SK-N-SH (cell line): Measurements from ENCODE around the gene GGT7. TPM values are rescaled to one million over a fixed set of nuclear protein-coding genes. Genes with fewer than 3 reads are reported as not detected.

Source experiments
- CTCF ChIA-PET: fragments of 300-600, 350-600 bp; formaldehyde crosslinking; extraction: SDS; loops from one replicate; lab custom pipeline; 2021; lab: Yijun Ruan, JAX
- POLR2A ChIA-PET: fragments of 350-600 bp; sonication (Branson Sonifier 250); formaldehyde crosslinking; extraction: SDS; loops from one replicate; lab custom pipeline; 2020; ENCODE audit warnings: antibody characterized with exemption, inconsistent platforms; lab: Yijun Ruan, JAX
- DNase-seq: peaks from one replicate; pipeline ENCODE4 v3.0.0; 2012
- H2AFZ ChIP-seq: fragments of 200-600 bp; sonication (generic); 2 replicates; pipeline ENCODE4 v1.8.1; 2016; ENCODE audit warnings: antibody characterized with exemption, mild to moderate bottlenecking, low read depth
- H3F3A ChIP-seq: fragments of 200-600 bp; sonication (generic); replicated peaks from 2 replicates; pipeline ENCODE3; 2016; ENCODE audit warnings: antibody characterized with exemption, mild to moderate bottlenecking; ENCODE audit not compliant: insufficient read depth
- H3K27ac ChIP-seq, 2 experiments: fragments of 200-500 bp in 1 of 2; fragments of 200-600 bp in 1 of 2; sonication (Bioruptor generic) in 1 of 2; sonication (generic), shearing (Covaris generic) in 1 of 2; 2 replicates each; pipeline versions ENCODE4 v1.5.1 to v1.6.1; 2014 to 2016; ENCODE audit warnings: low read depth in 2 of 2, inconsistent platforms in 1 of 2, low read length in 1 of 2, mild to moderate bottlenecking in 1 of 2, mixed read lengths in 1 of 2
- H3K27me3 ChIP-seq: fragments of 200-600 bp; sonication (generic), shearing (Covaris generic); 2 replicates; pipeline ENCODE4 v1.6.1; 2016; ENCODE audit warnings: mixed run types; ENCODE audit not compliant: insufficient read depth
- H3K36me3 ChIP-seq, 2 experiments: fragments of 200-500 bp in 1 of 2; fragments of 200-600 bp in 1 of 2; sonication (Bioruptor generic) in 1 of 2; sonication (generic) in 1 of 2; replicated peaks in 1 of 2; 2 replicates each; pipeline versions ENCODE3 to v1.5.1; 2014 to 2016; ENCODE audit warnings: low read length in 1 of 2, mild to moderate bottlenecking in 1 of 2; ENCODE audit not compliant: insufficient read depth in 2 of 2, control insufficient read depth in 1 of 2
- H3K4me1 ChIP-seq, 2 experiments: fragments of 200-500 bp in 1 of 2; fragments of 200-600 bp in 1 of 2; sonication (Bioruptor generic) in 1 of 2; sonication (generic), shearing (Covaris generic) in 1 of 2; 2 replicates each; pipeline versions ENCODE4 v1.5.1 to v1.6.1; 2014 to 2016; ENCODE audit warnings: low read depth in 1 of 2, low read length in 1 of 2, mixed run types in 1 of 2; ENCODE audit not compliant: insufficient read depth in 2 of 2, control insufficient read depth in 1 of 2
- H3K4me2 ChIP-seq: fragments of 200-600 bp; sonication (generic), shearing (Covaris generic); 2 replicates; pipeline ENCODE4 v1.6.1; 2017; ENCODE audit warnings: mixed run types
- H3K4me3 ChIP-seq, 2 experiments: fragments of 200-500 bp in 1 of 2; fragments of 200-600 bp in 1 of 2; sonication (Bioruptor generic) in 1 of 2; sonication (generic), shearing (Covaris generic) in 1 of 2; 2 replicates each; pipeline versions ENCODE4 v1.5.1 to v1.8.1; 2014 to 2016; ENCODE audit warnings: low read depth in 2 of 2, inconsistent platforms in 1 of 2, low read length in 1 of 2, mild to moderate bottlenecking in 1 of 2, mixed read lengths in 1 of 2, moderate library complexity in 1 of 2
- H3K79me2 ChIP-seq: fragments of 200-600 bp; sonication (generic); 2 replicates; pipeline ENCODE4 v1.8.1; 2017; ENCODE audit warnings: mild to moderate bottlenecking; ENCODE audit not compliant: insufficient read depth
- H3K9ac ChIP-seq: fragments of 200-600 bp; sonication (generic); 2 replicates; pipeline ENCODE4 v1.6.1; 2017; ENCODE audit warnings: mixed run types
- H3K9me2 ChIP-seq: fragments of 200-600 bp; sonication (generic); 2 replicates; pipeline ENCODE4 v1.6.1; 2017; ENCODE audit warnings: mixed run types
- H3K9me3 ChIP-seq: fragments of 200-600 bp; sonication (generic); 2 replicates; pipeline ENCODE4 v1.6.1; 2017; ENCODE audit warnings: mixed run types, mild to moderate bottlenecking, moderate library complexity
- H4K20me1 ChIP-seq: fragments of 200-600 bp; sonication (generic); 2 replicates; pipeline ENCODE4 v1.6.1; 2017; ENCODE audit warnings: mild to moderate bottlenecking, mixed run types; ENCODE audit not compliant: insufficient read depth
- ELF1 ChIP-seq: IDR thresholded peaks from 2 replicates; pipeline ENCODE4 v1.4.0; 2012
- FOXJ3 ChIP-seq: sonication (generic); formaldehyde crosslinking; IDR thresholded peaks from 2 replicates; pipeline ENCODE4 v1.5.1; 2020; ENCODE audit warnings: mild to moderate bottlenecking, missing genetic modification reagents
- GABPA ChIP-seq: IDR thresholded peaks from 2 replicates; pipeline ENCODE4 v1.4.0; 2012; ENCODE audit warnings: low read depth, mild to moderate bottlenecking
- GATA2 ChIP-seq: sonication (generic); formaldehyde crosslinking; IDR thresholded peaks from 2 replicates; pipeline ENCODE4 v1.5.0; 2020; ENCODE audit warnings: mild to moderate bottlenecking, missing genetic modification reagents
- IRF3 ChIP-seq: fragments of 150-350 bp; IDR thresholded peaks from 2 replicates; pipeline ENCODE4 v1.6.1; 2016; ENCODE audit warnings: mild to moderate bottlenecking, low read depth, low read length
- JUND ChIP-seq: IDR thresholded peaks from 2 replicates; pipeline ENCODE4 v1.4.0; 2012
- NFIC ChIP-seq: IDR thresholded peaks from 2 replicates; pipeline ENCODE4 v1.4.0; 2012; ENCODE audit warnings: borderline replicate concordance
- NRF1 ChIP-seq: IDR thresholded peaks from 2 replicates; pipeline ENCODE4 v1.6.1; 2012; ENCODE audit warnings: low read depth, mild to moderate bottlenecking, low read length
- PBX3 ChIP-seq: IDR thresholded peaks from 2 replicates; pipeline ENCODE4; 2012
- POLR2AphosphoS5 ChIP-seq: IDR thresholded peaks from 2 replicates; pipeline ENCODE4 v1.6.1; 2012; ENCODE audit warnings: low read depth, low read length
- RAD21 ChIP-seq: IDR thresholded peaks from 2 replicates; pipeline ENCODE4 v1.6.1; 2012; ENCODE audit warnings: mild to moderate bottlenecking, low read length
- SIN3A ChIP-seq: IDR thresholded peaks from 2 replicates; pipeline ENCODE4 v1.6.1; 2012; ENCODE audit warnings: low read depth, mild to moderate bottlenecking, low read length, moderate library complexity, borderline replicate concordance
- TAF1 ChIP-seq: IDR thresholded peaks from 2 replicates; pipeline ENCODE4 v1.6.1; 2012; ENCODE audit warnings: low read depth, mild to moderate bottlenecking, low read length, moderate library complexity, borderline replicate concordance
- ZBTB33 ChIP-seq: IDR thresholded peaks from 2 replicates; pipeline ENCODE4 v1.4.0; 2012; ENCODE audit warnings: low read depth, borderline replicate concordance
- WGBS: methylation state at CpG from one replicate; pipeline ENCODE4 v1.1.6; 2017; ENCODE audit warnings: low lambda C conversion rate; 5-methylcytosine and 5-hydroxymethylcytosine counted together
- polyA plus RNA-seq, 3 experiments: library from polyadenylated mRNA; depleted of rRNA; stranded (reverse); fragments of >200 nt; gene quantifications; 2 replicates each; pipeline ENCODE4 v1.2.3, GENCODE V29; 2012
- TF ChIP-seq, protein P1 (sequence below): IDR thresholded peaks from 2 replicates; pipeline ENCODE4 v1.4.0; 2012; ENCODE audit warnings: low read depth
- TF ChIP-seq, protein P2 (sequence below): fragments of 150-350 bp; IDR thresholded peaks from 2 replicates; pipeline ENCODE4 v1.6.1; 2017; ENCODE audit warnings: antibody characterized with exemption, low read length, low read depth, borderline replicate concordance
- TF ChIP-seq, protein P3 (sequence below): IDR thresholded peaks from 2 replicates; pipeline ENCODE4 v1.6.1; 2012; ENCODE audit warnings: mild to moderate bottlenecking, low read depth, low read length, moderate library complexity

The GGT7 gene
- polyA plus RNA-seq, 1 of the 3 experiments (the other 2 are of a cell fraction): 22.5 TPM

GRCh38 chr20:34797012-34797995 is 75.4 kb downstream of the GGT7 start:
- H3K4me2 ChIP-seq: no peak overlapping the region
- 91% methylated on average over 6 of the region's 8 CpGs for WGBS
- H3K9me2 ChIP-seq: no peaks in the 10 kb centered on the region
- H3K9me3 ChIP-seq: no peaks in the 10 kb centered on the region
- H3K4me1 ChIP-seq: peaks cover 0 to 8% of the 10 kb centered on the region in 2 experiments; a peak in 1 of 4 replicates
- H3K27ac ChIP-seq: no peak overlapping the region
- POLR2A ChIA-PET: no interaction called here
- DNase-seq: no peak
- TF ChIP-seq NRF1: no peak
- no peak for TF ChIP-seq IRF3
- no peak for TF ChIP-seq ZBTB33
- TF ChIP-seq GATA2 (CRISPR knock-in tag): no peak
- no peak for TF ChIP-seq RAD21
- TF ChIP-seq TAF1: no peak
- TF ChIP-seq JUND: no peak
- TF ChIP-seq, protein P1, sequence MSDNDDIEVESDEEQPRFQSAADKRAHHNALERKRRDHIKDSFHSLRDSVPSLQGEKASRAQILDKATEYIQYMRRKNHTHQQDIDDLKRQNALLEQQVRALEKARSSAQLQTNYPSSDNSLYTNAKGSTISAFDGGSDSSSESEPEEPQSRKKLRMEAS: no peak
- TF ChIP-seq, protein P2, sequence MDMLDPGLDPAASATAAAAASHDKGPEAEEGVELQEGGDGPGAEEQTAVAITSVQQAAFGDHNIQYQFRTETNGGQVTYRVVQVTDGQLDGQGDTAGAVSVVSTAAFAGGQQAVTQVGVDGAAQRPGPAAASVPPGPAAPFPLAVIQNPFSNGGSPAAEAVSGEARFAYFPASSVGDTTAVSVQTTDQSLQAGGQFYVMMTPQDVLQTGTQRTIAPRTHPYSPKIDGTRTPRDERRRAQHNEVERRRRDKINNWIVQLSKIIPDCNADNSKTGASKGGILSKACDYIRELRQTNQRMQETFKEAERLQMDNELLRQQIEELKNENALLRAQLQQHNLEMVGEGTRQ: no peak
- no peak for TF ChIP-seq GABPA
- TF ChIP-seq POLR2AphosphoS5: no peak
- TF ChIP-seq NFIC: no peak
- TF ChIP-seq PBX3: no peak
- no peak for TF ChIP-seq FOXJ3
- no peak for TF ChIP-seq ELF1
- TF ChIP-seq, protein P3, sequence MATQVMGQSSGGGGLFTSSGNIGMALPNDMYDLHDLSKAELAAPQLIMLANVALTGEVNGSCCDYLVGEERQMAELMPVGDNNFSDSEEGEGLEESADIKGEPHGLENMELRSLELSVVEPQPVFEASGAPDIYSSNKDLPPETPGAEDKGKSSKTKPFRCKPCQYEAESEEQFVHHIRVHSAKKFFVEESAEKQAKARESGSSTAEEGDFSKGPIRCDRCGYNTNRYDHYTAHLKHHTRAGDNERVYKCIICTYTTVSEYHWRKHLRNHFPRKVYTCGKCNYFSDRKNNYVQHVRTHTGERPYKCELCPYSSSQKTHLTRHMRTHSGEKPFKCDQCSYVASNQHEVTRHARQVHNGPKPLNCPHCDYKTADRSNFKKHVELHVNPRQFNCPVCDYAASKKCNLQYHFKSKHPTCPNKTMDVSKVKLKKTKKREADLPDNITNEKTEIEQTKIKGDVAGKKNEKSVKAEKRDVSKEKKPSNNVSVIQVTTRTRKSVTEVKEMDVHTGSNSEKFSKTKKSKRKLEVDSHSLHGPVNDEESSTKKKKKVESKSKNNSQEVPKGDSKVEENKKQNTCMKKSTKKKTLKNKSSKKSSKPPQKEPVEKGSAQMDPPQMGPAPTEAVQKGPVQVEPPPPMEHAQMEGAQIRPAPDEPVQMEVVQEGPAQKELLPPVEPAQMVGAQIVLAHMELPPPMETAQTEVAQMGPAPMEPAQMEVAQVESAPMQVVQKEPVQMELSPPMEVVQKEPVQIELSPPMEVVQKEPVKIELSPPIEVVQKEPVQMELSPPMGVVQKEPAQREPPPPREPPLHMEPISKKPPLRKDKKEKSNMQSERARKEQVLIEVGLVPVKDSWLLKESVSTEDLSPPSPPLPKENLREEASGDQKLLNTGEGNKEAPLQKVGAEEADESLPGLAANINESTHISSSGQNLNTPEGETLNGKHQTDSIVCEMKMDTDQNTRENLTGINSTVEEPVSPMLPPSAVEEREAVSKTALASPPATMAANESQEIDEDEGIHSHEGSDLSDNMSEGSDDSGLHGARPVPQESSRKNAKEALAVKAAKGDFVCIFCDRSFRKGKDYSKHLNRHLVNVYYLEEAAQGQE: no peak
- TF ChIP-seq SIN3A: no peak
- no peak overlapping the region for H2AFZ ChIP-seq
- CTCF ChIA-PET: interaction anchor here (1.2 to 3.0 kb wide), 3 partner anchors 16 to 485 kb away, joined by 4 to 14 read pairs (median 5); no protein-coding TSS in a partner anchor
- no peak overlapping the region for H3K9ac ChIP-seq
- peaks cover 5% of the 10 kb centered on the region for H3F3A ChIP-seq
- no peaks in the 10 kb centered on the region for H3K27me3 ChIP-seq
- H3K4me3 ChIP-seq: no peak overlapping the region
- peaks cover 71% of the 10 kb centered on the region for H4K20me1 ChIP-seq
- peaks cover 98% of the 10 kb centered on the region for H3K79me2 ChIP-seq
- H3K36me3 ChIP-seq: peaks cover 0 to 22% of the 10 kb centered on the region in 2 experiments
